B cell (primary cell): ENCODE data around the gene GOLIM4. TPM values are rescaled to one million over a fixed set of nuclear protein-coding genes. Genes with fewer than 3 reads are reported as not detected.

ENCODE experiments used
- ATAC-seq: fragments of 200-7000 bp; cut with Tn5 transposase; one replicate; pipeline ENCODE4 v1.10.0; 2021; ENCODE audit warnings: low read depth, mild to moderate bottlenecking, moderate number of reproducible peaks, moderate library complexity
- CTCF ChIA-PET: fragments of 350-600 bp; sonication (Branson Sonifier 250); formaldehyde crosslinking; loops from one replicate; lab custom pipeline; 2021; ENCODE audit warnings: antibody characterized with exemption, inconsistent platforms; lab: Charles Lee
- POLR2A ChIA-PET: fragments of 350-600 bp; sonication (Branson Sonifier 250); formaldehyde crosslinking; loops from one replicate; lab custom pipeline; 2021; ENCODE audit warnings: antibody characterized with exemption; lab: Charles Lee
- DNase-seq: peaks from one replicate; pipeline ENCODE4 v3.0.0; 2013
- H2AFZ ChIP-seq: 2 replicates; pipeline ENCODE4 v1.6.1; 2012; ENCODE audit warnings: mild to moderate bottlenecking, low read depth, low read length; ENCODE audit not compliant: insufficient read depth, poor library complexity, severe bottlenecking
- H3K27ac ChIP-seq, 2 donors: 1 replicate in 1 of 2; 2 replicates in 1 of 2; pipeline ENCODE4 v1.5.1; 2012 to 2013; ENCODE audit warnings: low read length in 2 of 2, mild to moderate bottlenecking in 2 of 2, moderate library complexity in 1 of 2
- H3K27me3 ChIP-seq, 4 experiments: fragments of 200-600 bp in 1 of 4; sonication (generic) in 1 of 4; replicated peaks in 1 of 4; 1 replicate in 2 of 4; 2 replicates in 2 of 4; pipeline versions ENCODE4 v1.6.1 to v1.7.0; 2013 to 2016; ENCODE audit warnings: low read length in 3 of 4, mild to moderate bottlenecking in 2 of 4, mixed read lengths in 1 of 4, moderate library complexity in 1 of 4; ENCODE audit not compliant: insufficient read depth in 4 of 4, control insufficient read depth in 3 of 4; ENCODE audit errors: control extremely low read depth in 1 of 4
- H3K36me3 ChIP-seq, 2 experiments: replicated peaks in 1 of 2; 1 replicate in 1 of 2; 2 replicates in 1 of 2; pipeline versions ENCODE4 v1.6.1 to v1.7.1; 2013; ENCODE audit warnings: low read length in 1 of 2; ENCODE audit not compliant: insufficient read depth in 2 of 2, control insufficient read depth in 1 of 2; ENCODE audit errors: control extremely low read depth in 1 of 2, extremely low read depth in 1 of 2
- H3K4me1 ChIP-seq, 2 donors: fragments of 200-600 bp in 1 of 2; sonication (generic) in 1 of 2; 1 replicate in 1 of 2; 2 replicates in 1 of 2; pipeline versions ENCODE4 v1.5.1 to v1.6.1; 2013 to 2017; ENCODE audit warnings: low read length in 2 of 2; ENCODE audit not compliant: control insufficient read depth in 2 of 2, insufficient read depth in 2 of 2
- H3K4me2 ChIP-seq: replicated peaks from 2 replicates; pipeline ENCODE3; 2012; ENCODE audit warnings: mild to moderate bottlenecking, low read depth, low read length; ENCODE audit not compliant: poor library complexity, severe bottlenecking
- H3K4me3 ChIP-seq, 5 experiments: fragments of 200-600 bp in 1 of 5; sonication (generic) in 1 of 5; 1 replicate in 3 of 5; 2 replicates in 2 of 5; pipeline versions ENCODE4 v1.5.1 to v1.7.0; 2011 to 2016; ENCODE audit warnings: low read length in 4 of 5, mild to moderate bottlenecking in 4 of 5, low read depth in 2 of 5, control low read depth in 1 of 5, moderate library complexity in 1 of 5; ENCODE audit not compliant: insufficient read depth in 1 of 5; ENCODE audit errors: control extremely low read depth in 1 of 5, extremely low read depth in 1 of 5
- H3K79me2 ChIP-seq: fragments of 200-600 bp; sonication (generic); one replicate; pipeline ENCODE4 v1.6.0; 2016; ENCODE audit warnings: low read length; ENCODE audit not compliant: control insufficient read depth, insufficient read depth
- H3K9ac ChIP-seq: fragments of 200-600 bp; sonication (generic); 2 replicates; pipeline ENCODE4 v1.6.1; 2017; ENCODE audit warnings: mild to moderate bottlenecking, low read length, moderate library complexity
- H3K9me3 ChIP-seq, 3 donors: one replicate each; pipeline versions ENCODE4 v1.6.1 to v1.7.1; 2013; ENCODE audit warnings: low read length in 2 of 3; ENCODE audit not compliant: control insufficient read depth in 2 of 3, insufficient read depth in 1 of 3; ENCODE audit errors: control extremely low read depth in 1 of 3
- H4K20me1 ChIP-seq: 2 replicates; pipeline ENCODE4 v1.6.0; 2012; ENCODE audit warnings: mild to moderate bottlenecking, low read length; ENCODE audit not compliant: insufficient read depth, control insufficient read depth, poor library complexity, severe bottlenecking
- H3K27ac Mint-ChIP-seq: one replicate; pipeline ENCODE4 v1.8.0; 2021; ENCODE audit warnings: mixed read lengths
- H3K27me3 Mint-ChIP-seq: one replicate; pipeline ENCODE4 v1.8.0; 2021; ENCODE audit warnings: mixed read lengths
- H3K4me1 Mint-ChIP-seq: one replicate; pipeline ENCODE4 v1.8.0; 2021; ENCODE audit warnings: mixed read lengths
- H3K4me3 Mint-ChIP-seq: one replicate; pipeline ENCODE4 v1.8.0; 2021; ENCODE audit warnings: mixed read lengths
- H3K9me3 Mint-ChIP-seq: one replicate; pipeline ENCODE4 v1.8.0; 2022; ENCODE audit warnings: mixed read lengths; ENCODE audit not compliant: insufficient read depth
- EZH2 ChIP-seq: IDR thresholded peaks from 2 replicates; pipeline ENCODE4 v1.6.1; 2012; ENCODE audit warnings: borderline replicate concordance, low read depth, mild to moderate bottlenecking, moderate library complexity, low read length; ENCODE audit not compliant: insufficient read depth, poor library complexity, severe bottlenecking
- WGBS: methylation state at CpG from one replicate; pipeline ENCODE4 v1.1.5; 2013; ENCODE audit warnings: missing lambda C conversion rate; ENCODE audit not compliant: insufficient coverage; 5-methylcytosine and 5-hydroxymethylcytosine counted together
- intact Hi-C: fragments of 100-400 bp; cut with micrococcal nuclease; formaldehyde crosslinking; loops from one replicate; pipeline ENCODE4 v1.10.0; 2022
- polyA plus RNA-seq: library from polyadenylated mRNA; depleted of rRNA; stranded (reverse); fragments of >200 nt; gene quantifications from 2 replicates; pipeline ENCODE4 v1.2.3, GENCODE V29; 2012
- total RNA-seq, 2 donors: library from RNA; stranded (reverse); fragments of 120-200 nt in 1 of 2; gene quantifications; 1 replicate in 1 of 2; 2 replicates in 1 of 2; pipeline versions ENCODE4 v1.2.3 to v1.2.4, GENCODE V29; 2013 to 2022
- TF ChIP-seq, protein P1 (sequence below): fragments of 200-600 bp; IDR thresholded peaks from one replicate; pipeline ENCODE4 v1.8.0; 2022; ENCODE audit warnings: antibody characterized with exemption, mild to moderate bottlenecking

The GOLIM4 gene
- total and polyA plus RNA-seq, 2 donors (not counting 1 experiment from before 2014, with no cell fraction given): 2.5 to 9.3 TPM

- Mint-ChIP-seq H3K4me1 (peaks cover 2% of the 10 kb centered on the region), H3K4me3 (no peak overlapping the region), H3K9me3 (no peaks in the 10 kb centered on the region), H3K27me3 (no peaks in the 10 kb centered on the region), H3K27ac (no peak overlapping the region)
- no peaks in the 10 kb centered on the region for H4K20me1 ChIP-seq
- H3K4me2 ChIP-seq: no peak overlapping the region
- H3K79me2 ChIP-seq: peaks cover 3% of the 10 kb centered on the region
- CTCF ChIA-PET: interaction anchor here (1.4 to 11.2 kb wide), 2 partner anchors 10 to 116 kb away, joined by 6 to 165 read pairs; no protein-coding TSS in a partner anchor
- H2AFZ ChIP-seq: no peak overlapping the region
- H3K9ac ChIP-seq: no peak overlapping the region
- no peaks in the 10 kb centered on the region for H3K36me3 ChIP-seq
- POLR2A ChIA-PET: no interaction called here
- intact Hi-C loops: no loop called here
- H3K27me3 ChIP-seq: no peaks in the 10 kb centered on the region
- H3K4me1 ChIP-seq: no peaks in the 10 kb centered on the region
- TF ChIP-seq, protein P1, sequence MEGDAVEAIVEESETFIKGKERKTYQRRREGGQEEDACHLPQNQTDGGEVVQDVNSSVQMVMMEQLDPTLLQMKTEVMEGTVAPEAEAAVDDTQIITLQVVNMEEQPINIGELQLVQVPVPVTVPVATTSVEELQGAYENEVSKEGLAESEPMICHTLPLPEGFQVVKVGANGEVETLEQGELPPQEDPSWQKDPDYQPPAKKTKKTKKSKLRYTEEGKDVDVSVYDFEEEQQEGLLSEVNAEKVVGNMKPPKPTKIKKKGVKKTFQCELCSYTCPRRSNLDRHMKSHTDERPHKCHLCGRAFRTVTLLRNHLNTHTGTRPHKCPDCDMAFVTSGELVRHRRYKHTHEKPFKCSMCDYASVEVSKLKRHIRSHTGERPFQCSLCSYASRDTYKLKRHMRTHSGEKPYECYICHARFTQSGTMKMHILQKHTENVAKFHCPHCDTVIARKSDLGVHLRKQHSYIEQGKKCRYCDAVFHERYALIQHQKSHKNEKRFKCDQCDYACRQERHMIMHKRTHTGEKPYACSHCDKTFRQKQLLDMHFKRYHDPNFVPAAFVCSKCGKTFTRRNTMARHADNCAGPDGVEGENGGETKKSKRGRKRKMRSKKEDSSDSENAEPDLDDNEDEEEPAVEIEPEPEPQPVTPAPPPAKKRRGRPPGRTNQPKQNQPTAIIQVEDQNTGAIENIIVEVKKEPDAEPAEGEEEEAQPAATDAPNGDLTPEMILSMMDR: no peak
- no peak for TF ChIP-seq EZH2
- H3K9me3 ChIP-seq: peaks cover 0 to 8% (median 0%) of the 10 kb centered on the region in 3 donors
- no peak overlapping the region for H3K4me3 ChIP-seq
- DNase-seq: no peak
- no peak overlapping the region for H3K27ac ChIP-seq
- no peak for ATAC-seq
Measured at GRCh38 chr3:168051070-168051469, 44.7 kb downstream of the GOLIM4 start.

- H3K4me3 Mint-ChIP-seq: no peak overlapping the region
- POLR2A ChIA-PET: no interaction called here
- TF ChIP-seq, protein P1: no peak
- no peak for TF ChIP-seq EZH2
- WGBS: 97% methylated on average over 5 of the region's 6 CpGs
- no peaks in the 10 kb centered on the region for H3K27me3 Mint-ChIP-seq
- ATAC-seq (no peak), DNase-seq (no peak)
- no peaks in the 10 kb centered on the region for H3K36me3 ChIP-seq
- peaks cover 2% of the 10 kb centered on the region for H3K4me1 Mint-ChIP-seq
- H4K20me1 ChIP-seq: no peaks in the 10 kb centered on the region
- H3K4me2 ChIP-seq: no peak overlapping the region
- no peaks in the 10 kb centered on the region for H3K27me3 ChIP-seq
- no peaks in the 10 kb centered on the region for H3K4me1 ChIP-seq
- no peaks in the 10 kb centered on the region for H3K9me3 Mint-ChIP-seq
- CTCF ChIA-PET: interaction anchor here (0.6 to 11.2 kb wide), 4 partner anchors 9 to 798 kb away, joined by 3 to 165 read pairs (median 4); no protein-coding TSS in a partner anchor
- H3K9ac ChIP-seq: no peak overlapping the region
- intact Hi-C loops: loop anchor here (5.0 kb wide), 1 partner anchor 667 kb away; the partner anchor contains the start of gene ZBBX
- H3K79me2 ChIP-seq: no peaks in the 10 kb centered on the region
- H3K4me3 ChIP-seq: no peak overlapping the region
- H3K9me3 ChIP-seq: no peaks in the 10 kb centered on the region
- H3K27ac ChIP-seq: no peak overlapping the region
- no peak overlapping the region for H2AFZ ChIP-seq
- no peak overlapping the region for H3K27ac Mint-ChIP-seq
Measured at GRCh38 chr3:168049367-168049974, 46.3 kb downstream of the GOLIM4 start.
